Ramos (cell line): ENCODE measurements around the gene AGMO.

Experiments
- in situ Hi-C: fragments of 300-500 bp; cut with MboI; formaldehyde crosslinking; loops from one replicate; pipeline ENCODE4 v1.14.3; 2022; ENCODE audit warnings: low sequenced_read_pairs; ENCODE audit not compliant: unreplicated experiment

AGMO gene

DNA sequence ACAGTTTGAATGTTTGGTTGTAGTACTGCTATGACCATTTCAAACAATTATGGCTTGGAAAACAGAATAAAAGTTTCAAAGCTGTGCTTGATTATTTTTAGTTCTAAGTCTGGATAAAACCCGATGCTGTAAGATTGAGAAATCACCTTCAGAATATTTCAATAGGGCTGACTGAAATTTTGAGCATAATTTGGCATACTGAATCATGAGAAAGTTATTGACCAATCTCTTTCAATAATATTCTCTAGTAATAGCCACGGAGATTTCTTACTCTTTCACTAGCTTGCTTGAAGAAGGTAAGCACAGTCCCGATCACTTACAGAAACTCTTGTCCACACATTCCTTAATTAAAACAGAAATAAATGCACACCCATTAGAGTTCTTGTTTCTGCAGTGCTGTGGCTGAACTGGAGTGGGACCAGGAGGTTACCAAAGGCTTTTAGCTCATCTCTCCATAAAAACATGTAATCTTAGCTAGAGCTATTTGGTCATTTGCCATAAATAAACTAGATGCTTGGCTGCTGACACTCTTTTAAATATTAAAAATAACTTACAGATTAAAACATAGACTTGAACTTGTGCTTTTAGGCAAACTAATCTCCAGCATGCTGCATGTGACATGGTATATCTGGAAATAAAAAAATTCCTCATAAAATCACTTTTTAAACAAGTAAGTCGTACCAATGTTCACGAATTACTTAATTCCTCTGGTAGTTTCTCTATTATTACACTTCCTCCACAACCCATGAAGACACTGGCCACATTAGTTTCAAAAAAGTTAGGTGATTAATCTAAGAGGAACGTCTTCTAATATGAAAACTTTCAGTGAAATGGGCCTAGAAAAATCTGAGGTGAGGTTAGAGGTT is 97.8 kb downstream of the AGMO start:
- in situ Hi-C loops, result no loop called here

DNA sequence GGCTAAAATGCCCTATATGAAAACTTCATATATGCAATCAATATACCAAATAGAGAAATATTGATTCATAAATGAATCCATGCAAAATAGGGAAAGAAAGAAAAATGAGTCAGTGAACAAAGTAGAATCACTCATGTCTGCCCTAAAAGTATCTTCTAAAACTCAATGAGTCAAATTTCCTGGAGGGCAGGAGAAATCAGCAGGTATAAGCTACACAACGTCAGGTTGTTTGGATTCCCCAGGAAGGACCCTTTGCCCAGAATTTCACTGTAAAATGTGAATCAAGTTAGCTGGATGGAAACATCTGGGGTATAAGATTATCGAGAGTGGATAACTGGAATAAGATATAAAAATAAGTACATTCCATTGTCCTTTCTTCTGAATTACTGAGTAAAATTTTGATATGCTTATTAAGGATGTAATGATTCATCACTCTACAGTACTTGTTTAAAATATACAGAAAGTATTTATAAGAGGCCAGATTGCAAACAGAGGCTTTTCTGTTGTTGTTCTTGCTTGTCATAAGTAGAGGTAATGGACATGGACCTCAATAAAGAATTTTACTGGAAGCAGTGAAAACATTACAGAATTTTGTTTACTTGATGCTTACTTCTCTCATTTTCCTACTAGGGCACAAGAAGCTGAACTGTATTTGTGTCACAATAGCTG is 99.0 kb downstream of the AGMO start:
- in situ Hi-C loops, result no loop called here

DNA sequence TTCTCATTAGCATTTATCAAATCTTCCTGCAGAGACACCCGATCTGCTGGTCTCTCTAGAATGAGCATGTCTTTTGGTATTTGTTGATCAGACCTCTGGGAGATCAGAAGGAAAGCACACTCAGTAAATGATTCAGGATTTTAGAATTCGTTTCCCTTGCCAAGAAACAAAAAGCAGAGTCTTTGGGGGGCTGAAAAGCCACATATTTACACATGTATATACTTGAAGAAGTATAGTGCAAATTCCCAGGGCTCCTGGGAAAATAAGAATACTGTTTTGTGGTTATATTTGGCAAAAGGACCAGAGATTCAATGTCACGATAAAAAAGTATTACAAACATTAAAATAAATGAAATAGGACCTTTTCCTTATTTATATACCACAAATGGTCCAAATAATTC is 100.2 kb downstream of the AGMO start:
- in situ Hi-C loops, result no loop called here

DNA sequence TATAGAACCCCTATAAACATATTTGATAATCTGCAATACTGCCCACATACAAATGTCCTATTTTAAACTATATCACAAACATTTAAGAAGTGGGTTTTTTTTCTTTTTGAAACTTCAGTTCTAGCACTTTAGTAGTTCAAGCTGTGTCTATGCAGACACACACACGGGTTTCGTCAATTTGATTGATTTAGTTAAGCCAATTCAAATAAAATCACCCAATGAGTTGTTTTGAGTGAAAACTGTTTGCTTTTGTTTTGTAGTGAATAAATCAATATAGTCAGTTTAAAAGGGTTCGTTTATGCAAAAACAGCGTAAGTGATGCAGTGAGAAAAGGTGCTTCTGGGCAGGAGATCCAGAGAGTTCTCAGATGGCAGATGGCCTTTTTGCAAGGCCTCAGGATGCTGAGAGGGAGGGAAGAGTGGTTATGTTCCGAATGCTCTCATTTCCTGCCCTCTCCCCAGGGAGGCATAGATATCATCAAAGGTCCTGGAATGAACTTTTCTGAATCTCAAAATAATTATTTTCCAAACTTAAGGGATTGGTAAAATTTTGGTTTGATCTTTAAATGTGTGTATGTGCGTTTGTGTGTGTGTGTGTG is 102.7 kb downstream of the AGMO start:
- in situ Hi-C loops, result no loop called here

DNA sequence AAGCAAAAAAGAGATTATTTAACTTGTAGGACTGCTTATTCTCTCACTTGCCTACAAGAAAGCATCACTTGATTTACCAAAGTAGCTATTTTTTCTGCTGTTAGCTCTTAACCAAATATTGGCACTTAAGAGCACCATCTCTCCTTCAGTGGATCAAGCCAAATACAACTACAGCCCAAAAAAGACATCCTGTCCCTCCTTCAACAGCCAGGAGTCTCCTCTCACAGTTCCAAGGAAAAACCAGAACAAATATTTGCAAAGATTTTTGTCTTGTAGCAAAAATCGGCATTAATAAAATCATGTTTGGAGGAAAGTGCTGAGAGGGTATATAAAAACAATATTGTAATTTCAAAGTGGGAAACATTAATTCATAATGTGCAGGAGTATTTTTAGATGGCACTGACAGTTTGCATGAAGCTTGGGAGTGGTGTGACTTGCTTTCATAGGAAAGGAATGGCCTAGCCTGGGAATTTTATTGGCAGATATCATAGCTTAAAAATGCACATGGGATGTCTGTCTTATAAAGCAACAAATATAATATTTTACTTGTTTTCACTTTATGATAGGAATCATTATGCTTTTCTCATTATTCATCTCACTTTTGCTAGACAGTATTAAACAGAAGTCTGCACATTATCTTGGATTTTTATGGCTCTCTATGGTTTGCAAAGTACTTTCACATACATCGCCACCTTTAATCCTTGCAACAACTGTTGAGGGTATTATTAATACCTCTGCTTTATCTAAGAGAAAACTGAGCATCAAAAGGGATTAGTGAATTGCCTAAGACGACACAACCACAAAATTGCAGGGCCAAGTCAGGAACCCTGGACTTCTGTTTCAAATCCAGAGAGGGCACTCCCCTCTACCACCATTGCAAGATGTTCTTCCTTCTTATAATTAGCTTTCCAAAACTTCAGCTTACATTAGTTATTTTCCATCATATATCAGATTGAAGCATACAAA is 103.5 kb downstream of the AGMO start:
- in situ Hi-C loops, result no loop called here

DNA sequence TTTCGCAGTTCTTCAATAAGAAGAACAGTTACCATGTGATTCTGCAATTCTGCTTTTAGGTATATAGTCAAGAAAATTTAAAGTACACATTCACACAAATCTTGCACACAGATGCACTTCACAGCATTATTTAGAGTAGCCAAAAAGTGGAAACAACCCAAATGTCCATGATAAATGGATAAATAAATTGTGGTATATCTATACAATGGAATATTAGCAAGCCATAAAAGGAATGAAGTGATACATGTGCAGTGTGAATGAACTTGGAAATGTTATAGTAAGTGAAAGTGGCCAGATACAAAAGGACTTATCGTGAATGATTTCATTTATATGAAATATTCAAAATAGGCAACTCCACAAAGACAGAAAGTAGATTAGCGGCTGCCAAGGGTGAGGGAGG is 109.1 kb downstream of the AGMO start:
- in situ Hi-C loops, result no loop called here

DNA sequence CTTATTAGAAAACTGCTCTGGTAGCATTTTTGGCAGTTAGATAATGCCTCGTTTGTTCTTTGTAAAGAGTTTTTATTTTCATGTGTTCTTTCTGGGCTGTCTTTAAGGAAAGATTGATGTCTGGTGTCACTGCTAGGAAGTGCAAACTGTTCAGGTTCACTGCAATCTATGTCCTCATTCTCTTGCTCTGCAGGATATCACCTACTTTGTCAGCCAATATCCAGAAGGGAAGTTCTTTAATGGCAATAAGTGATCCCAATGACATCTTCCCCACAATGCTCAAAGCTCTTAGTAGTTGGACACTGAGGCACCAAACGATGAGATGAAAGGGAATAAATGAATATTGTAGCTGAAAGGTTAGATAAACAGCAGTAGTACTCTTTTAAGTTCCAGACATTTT is 115.1 kb downstream of the AGMO start:
- in situ Hi-C loops, result no loop called here

DNA sequence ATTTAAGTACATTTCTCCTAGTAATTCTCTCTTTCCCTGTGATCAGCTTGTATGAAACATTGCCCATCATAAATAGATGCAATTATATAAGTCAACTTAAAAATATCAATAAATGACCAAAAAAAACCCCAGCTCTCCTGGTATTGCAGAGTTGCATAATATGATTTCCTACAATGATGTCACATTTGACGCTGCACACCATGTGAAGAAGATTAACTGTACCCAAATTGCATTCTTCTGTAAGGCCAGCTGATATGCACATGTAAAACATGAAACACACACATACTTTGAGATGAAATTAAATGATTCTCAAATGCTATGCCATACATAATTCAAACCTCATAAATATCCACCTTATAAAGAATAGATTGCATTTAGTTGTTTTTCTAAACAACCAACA is 115.5 kb downstream of the AGMO start:
- in situ Hi-C loops, result no loop called here

DNA sequence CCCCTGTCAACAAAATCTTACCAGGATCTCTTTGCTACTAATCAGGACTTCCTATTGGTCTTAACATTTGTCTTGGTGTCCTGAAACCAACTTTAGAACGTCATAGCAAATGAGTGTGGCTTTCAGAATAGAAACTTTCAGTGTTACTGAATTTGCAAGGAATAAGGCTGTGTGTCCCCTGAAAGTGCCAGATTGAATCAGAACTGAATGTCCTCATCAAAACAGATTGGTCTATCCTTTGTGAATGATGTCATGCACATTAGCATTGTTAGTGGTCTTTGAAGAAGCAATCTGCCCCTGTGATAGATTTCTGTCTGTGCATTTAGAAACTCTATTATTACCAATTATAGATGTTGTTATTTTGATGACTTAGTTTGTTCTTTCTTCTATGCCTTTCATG is 119.9 kb downstream of the AGMO start:
- in situ Hi-C loops, result no loop called here

DNA sequence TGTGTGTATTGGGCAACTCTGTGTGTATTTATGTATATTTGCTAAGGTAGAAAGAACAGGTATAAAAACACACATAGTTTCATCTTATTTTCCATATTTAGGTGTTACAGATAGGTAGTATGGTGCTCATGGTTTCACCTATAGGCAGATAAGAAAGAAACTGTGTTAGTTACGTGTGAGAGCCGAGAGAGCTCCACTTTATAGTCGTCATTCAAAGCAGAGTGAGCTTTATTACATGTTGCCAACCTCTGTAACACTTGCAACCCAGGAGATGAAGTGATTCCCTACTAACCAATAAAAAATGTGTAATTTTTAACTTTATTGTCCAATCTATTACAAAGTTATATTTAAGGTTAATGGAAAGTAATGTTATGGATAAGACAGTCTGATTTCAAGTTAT is 121.3 kb downstream of the AGMO start:
- in situ Hi-C loops, result no loop called here

DNA sequence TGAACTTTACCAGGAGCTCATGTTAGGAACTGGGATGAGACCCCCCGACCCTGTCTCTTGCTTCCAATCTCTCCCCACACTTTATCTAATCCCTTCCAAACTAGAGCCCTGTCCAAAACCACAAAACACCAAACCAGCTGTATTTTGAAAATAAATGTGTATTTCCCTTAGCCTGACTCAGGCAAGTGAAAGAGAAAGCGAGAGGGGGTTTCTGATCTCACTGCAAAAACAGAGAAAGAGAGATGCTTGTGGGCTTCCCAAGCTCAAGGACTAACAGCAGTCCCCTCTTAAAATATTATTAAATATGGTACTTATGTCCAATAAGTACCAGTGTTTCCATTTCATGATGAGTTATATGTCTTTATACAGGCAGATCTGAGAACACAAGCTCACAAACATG is 122.0 kb downstream of the AGMO start:
- in situ Hi-C loops, result no loop called here

DNA sequence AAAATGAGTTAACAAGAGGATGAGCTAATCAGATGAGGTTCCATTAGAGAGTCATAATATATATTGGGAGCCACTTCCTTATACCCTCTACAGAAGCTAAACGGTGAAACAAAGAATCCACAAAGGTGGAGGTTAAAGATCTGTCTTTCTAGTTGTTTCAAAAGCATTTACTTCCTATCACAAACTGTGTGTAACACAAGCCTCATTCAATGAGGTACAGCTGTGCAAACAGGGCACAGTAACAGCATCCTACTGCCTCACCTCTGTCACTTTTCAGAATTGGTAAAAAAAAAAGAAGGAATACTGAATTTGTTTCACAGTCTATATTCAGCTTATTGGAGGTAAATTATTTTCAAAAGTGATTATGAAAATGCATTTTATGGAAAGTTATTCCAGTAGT is 128.7 kb downstream of the AGMO start:
- in situ Hi-C loops, result no loop called here

DNA sequence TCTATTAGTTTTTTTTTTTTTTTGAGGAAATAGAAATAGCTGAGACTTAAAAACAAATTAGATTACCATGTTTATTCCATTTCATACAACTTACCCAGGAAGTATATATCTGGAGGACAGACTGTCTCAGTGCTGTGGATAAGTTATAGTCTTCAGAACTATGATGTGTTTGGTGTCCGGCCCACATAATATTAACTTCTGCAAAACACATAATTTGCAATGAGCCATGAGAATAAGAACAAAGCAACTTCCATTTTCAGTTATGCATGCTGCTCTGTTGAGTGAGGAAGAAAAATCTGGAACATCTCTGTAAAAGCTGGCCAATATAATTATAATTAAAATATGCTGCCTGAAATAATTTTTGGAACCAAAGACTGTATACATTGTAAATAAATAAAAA is 130.9 kb downstream of the AGMO start:
- in situ Hi-C loops, result no loop called here

DNA sequence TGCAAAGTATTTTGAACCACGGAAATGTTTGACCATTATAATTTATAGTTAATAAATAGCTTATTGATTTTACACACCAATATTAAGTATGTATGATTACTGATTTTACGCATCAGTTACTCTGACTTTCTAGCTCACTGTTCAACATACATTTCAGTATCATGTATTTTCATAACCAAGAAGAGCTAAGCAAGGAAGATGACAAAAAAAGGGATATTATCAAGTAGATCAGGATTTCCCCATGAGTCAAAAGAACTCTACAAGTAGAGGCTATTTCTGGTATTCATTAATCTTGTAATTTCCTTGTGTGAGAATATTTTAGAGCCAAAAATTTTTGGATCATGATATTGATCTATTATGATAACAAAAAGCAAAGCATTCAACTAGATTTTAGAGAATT is 131.6 kb downstream of the AGMO start:
- in situ Hi-C loops, result no loop called here

DNA sequence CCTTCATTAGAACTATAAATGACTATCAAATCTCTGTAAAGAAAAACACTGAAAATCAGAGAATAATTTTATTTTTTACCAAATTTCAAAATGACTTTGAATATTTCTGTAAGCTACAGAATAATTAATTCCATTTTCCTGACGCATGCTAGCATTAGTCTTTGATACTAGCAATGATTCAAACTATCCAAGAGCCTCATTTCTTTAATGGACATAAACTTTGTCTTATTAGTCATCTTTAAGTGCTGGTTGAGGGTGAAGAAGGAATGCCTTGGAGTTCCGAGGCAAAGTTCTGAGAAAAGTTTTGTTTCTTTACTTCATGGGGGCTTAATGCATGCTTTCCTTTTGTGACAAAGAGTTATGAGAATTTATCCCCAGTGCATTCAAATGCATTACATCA is 137.3 kb downstream of the AGMO start:
- in situ Hi-C loops, result no loop called here

DNA sequence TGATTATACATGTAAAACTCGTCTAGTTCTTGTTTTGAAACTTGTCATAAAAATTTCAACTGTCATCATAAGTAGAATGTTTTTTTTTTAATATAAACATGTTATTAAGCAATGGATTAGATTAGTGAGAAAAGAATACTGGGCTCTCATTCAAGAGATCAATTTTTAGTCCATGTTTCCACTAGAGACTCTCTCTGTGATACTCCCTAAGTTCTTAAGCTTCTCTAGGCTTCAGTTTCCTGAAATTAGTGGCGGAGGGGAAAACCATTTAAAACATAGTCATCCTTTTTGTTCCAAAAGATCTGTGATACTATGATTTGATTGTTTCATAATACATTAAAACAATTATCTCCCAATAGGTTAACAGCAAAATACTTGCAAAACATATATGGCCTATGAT is 142.2 kb downstream of the AGMO start:
- in situ Hi-C loops, result no loop called here

DNA sequence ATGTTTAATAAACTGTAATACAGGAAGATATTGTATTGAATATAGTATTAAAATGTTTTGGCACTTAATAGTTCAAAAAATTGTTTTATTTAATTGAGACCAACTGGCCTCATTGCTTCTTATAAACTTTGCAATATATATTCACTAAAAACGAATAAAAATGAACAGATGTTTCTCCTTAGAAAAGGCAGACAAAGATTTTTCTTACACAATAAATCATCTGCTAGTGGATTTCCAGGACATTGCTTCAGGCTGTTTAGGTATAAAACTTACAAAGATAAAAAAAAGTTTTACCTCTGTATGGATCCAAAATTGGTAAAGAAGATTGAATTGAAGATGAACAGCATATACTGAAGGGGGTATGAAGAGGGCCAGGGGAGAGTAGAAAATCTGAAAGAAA is 143.6 kb downstream of the AGMO start:
- in situ Hi-C loops, result no loop called here

DNA sequence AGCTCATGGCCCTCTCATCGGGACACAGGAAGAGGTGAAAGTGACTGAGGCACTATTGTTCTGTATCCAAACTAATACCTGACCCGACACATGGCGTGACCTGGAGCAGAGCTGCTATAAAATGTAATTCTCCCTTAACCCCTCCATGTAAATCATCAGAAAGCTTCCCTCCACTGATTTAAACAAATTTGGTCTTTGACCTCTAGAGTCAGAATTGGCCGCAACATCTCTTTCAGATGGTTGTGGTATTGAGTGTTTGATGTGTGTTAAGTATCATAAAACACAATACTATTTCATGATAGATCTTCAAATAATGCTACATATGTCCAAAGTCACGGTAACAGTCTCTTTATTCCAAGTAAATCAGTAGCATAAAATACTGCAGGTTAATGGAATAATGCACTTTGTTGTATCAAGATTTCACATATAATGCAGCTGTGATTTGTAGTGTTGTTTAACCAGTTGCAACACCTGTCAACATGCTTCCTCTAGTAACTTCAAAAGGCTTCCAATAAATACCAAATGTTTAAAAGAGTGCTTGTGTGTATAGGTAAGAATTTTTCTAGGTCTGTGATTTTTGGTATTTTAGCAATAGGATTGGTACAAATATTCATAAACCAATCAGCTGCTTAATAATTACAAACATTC is 144.3 kb downstream of the AGMO start:
- in situ Hi-C loops, result no loop called here

DNA sequence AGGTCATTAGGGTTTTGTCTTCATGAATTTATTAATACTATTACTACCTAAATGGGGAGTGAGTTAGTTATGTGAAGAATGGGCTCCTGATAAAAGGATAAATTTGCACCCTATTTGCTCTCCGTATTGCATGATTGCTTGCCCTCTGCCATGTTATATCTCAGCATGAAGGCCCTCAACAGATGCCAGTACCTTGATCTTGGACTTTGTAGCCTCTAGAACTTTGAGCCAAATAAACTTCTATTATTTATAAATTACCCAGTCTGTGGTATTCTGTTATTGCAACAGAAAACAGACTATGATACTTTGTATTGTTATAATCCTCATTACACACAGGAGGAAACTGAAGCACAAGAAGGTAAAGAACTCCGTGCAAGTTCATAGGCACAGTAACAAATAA is 150.8 kb downstream of the AGMO start:
- in situ Hi-C loops, result no loop called here

DNA sequence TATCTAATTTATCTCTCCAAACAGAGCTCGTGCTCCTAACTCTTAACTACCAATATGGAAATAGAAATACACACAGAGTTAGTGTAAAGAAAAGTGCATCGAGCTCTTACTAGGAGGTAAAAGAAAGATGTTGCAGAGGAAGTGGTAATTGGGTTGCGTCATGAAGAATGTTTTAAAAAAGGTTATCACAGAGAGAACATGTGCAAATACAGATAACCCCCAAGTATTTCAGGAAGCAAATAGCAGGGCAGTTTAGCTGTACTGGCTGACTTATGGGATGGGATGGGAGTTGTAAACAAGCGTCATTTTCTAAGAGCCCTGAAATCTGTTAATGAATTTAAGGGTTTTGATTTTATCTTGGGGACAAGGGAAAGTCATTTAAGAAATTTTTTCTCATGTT is 153.9 kb downstream of the AGMO start:
- in situ Hi-C loops, result no loop called here
